CD14-positive monocyte (primary cell): Measurements from ENCODE around the gene DAPK2. TPM values are rescaled to one million over a fixed set of nuclear protein-coding genes. Genes with fewer than 3 reads are reported as not detected.
A peak's percentile ranks its signal among the peaks of the same experiment; 100 is the strongest.

ENCODE experiments used
- DNase-seq, 3 donors: peaks; one replicate each; pipeline ENCODE4 v3.0.0-alpha.2; 2011 to 2022
- H2AFZ ChIP-seq: 2 replicates; pipeline ENCODE4 v1.6.0; 2012; ENCODE audit warnings: mild to moderate bottlenecking, low read depth, low read length, inconsistent platforms; ENCODE audit not compliant: insufficient read depth, poor library complexity, severe bottlenecking
- H3K27ac ChIP-seq, 2 donors: 1 replicate in 1 of 2; 2 replicates in 1 of 2; pipeline ENCODE4 v1.5.1; 2012 to 2013; ENCODE audit warnings: low read length in 2 of 2, control low read depth in 1 of 2, inconsistent platforms in 1 of 2, low read depth in 1 of 2, mild to moderate bottlenecking in 1 of 2
- H3K27me3 ChIP-seq, 2 donors: one replicate each; pipeline versions ENCODE4 v1.6.0 to v1.6.1; 2011 to 2013; ENCODE audit warnings: low read length in 2 of 2; ENCODE audit not compliant: control insufficient read depth in 2 of 2, insufficient read depth in 2 of 2
- H3K36me3 ChIP-seq, 2 donors: replicated peaks in 1 of 2; 1 replicate in 1 of 2; 2 replicates in 1 of 2; pipeline versions ENCODE4 v1.5.1 to v1.6.1; 2012 to 2013; ENCODE audit warnings: low read length in 2 of 2, control low read depth in 1 of 2, inconsistent platforms in 1 of 2, mild to moderate bottlenecking in 1 of 2; ENCODE audit not compliant: insufficient read depth in 2 of 2, control insufficient read depth in 1 of 2
- H3K4me1 ChIP-seq, 2 donors: 1 replicate in 1 of 2; 2 replicates in 1 of 2; pipeline versions ENCODE4 v1.5.1 to v1.6.1; 2012 to 2013; ENCODE audit warnings: low read length in 2 of 2, control low read depth in 1 of 2, inconsistent platforms in 1 of 2, mild to moderate bottlenecking in 1 of 2, moderate library complexity in 1 of 2; ENCODE audit not compliant: insufficient read depth in 2 of 2, control insufficient read depth in 1 of 2
- H3K4me2 ChIP-seq: replicated peaks from 2 replicates; pipeline ENCODE3; 2012; ENCODE audit warnings: low read length, moderate library complexity, mild to moderate bottlenecking; ENCODE audit not compliant: poor library complexity, severe bottlenecking; ENCODE audit errors: extremely low read depth
- H3K4me3 ChIP-seq, 3 experiments: fragments of 200-600 bp in 1 of 3; sonication (generic) in 1 of 3; replicated peaks in 1 of 3; 1 replicate in 2 of 3; 2 replicates in 1 of 3; pipeline ENCODE4 v1.5.1; 2011 to 2013; ENCODE audit warnings: low read length in 3 of 3, mild to moderate bottlenecking in 3 of 3, control low read depth in 2 of 3, low read depth in 2 of 3, inconsistent platforms in 1 of 3, moderate library complexity in 1 of 3
- H3K79me2 ChIP-seq: 2 replicates; pipeline ENCODE4 v1.6.0; 2012; ENCODE audit warnings: mild to moderate bottlenecking, control low read depth, inconsistent platforms, low read length, moderate library complexity; ENCODE audit not compliant: insufficient read depth
- H3K9ac ChIP-seq: 2 replicates; pipeline ENCODE4 v1.6.0; 2017; ENCODE audit warnings: low read length, mild to moderate bottlenecking; ENCODE audit not compliant: insufficient read depth, poor library complexity, severe bottlenecking
- H3K9me3 ChIP-seq, 2 donors: replicated peaks in 1 of 2; 1 replicate in 1 of 2; 2 replicates in 1 of 2; pipeline versions ENCODE4 v1.5.1 to v1.6.1; 2012 to 2013; ENCODE audit warnings: low read length in 2 of 2, control low read depth in 1 of 2; ENCODE audit not compliant: control insufficient read depth in 1 of 2, insufficient read depth in 1 of 2
- H4K20me1 ChIP-seq: 2 replicates; pipeline ENCODE4 v1.6.0; 2012; ENCODE audit warnings: mild to moderate bottlenecking, low read length, control low read depth, moderate library complexity; ENCODE audit not compliant: insufficient read depth
- H3K27ac Mint-ChIP-seq, 7 donors: one replicate each; pipeline ENCODE4 v1.8.0; 2020; ENCODE audit warnings: mild to moderate bottlenecking in 7 of 7, mixed read lengths in 7 of 7, moderate library complexity in 6 of 7, inconsistent platforms in 2 of 7
- H3K27me3 Mint-ChIP-seq, 3 donors: one replicate each; pipeline ENCODE4 v1.8.0; 2021 to 2022; ENCODE audit warnings: low read depth in 3 of 3, mild to moderate bottlenecking in 3 of 3, mixed read lengths in 3 of 3, moderate library complexity in 3 of 3, inconsistent platforms in 1 of 3
- H3K36me3 Mint-ChIP-seq, 2 donors: one replicate each; pipeline ENCODE4 v1.8.0; 2020; ENCODE audit warnings: mixed read lengths in 2 of 2, inconsistent platforms in 1 of 2, mild to moderate bottlenecking in 1 of 2
- H3K4me1 Mint-ChIP-seq: one replicate; pipeline ENCODE4 v1.8.0; 2020; ENCODE audit warnings: mild to moderate bottlenecking, mixed read lengths
- H3K4me3 Mint-ChIP-seq, 2 donors: one replicate each; pipeline ENCODE4 v1.8.0; 2020; ENCODE audit warnings: mild to moderate bottlenecking in 2 of 2, mixed read lengths in 2 of 2, moderate library complexity in 1 of 2
- H3K9me3 Mint-ChIP-seq, 7 donors: one replicate each; pipeline ENCODE4 v1.8.0; 2020 to 2022; ENCODE audit warnings: mixed read lengths in 7 of 7, mild to moderate bottlenecking in 6 of 7, moderate library complexity in 6 of 7, inconsistent platforms in 2 of 7
- WGBS: methylation state at CpG from one replicate; pipeline ENCODE4 v1.1.5; 2013; ENCODE audit warnings: missing lambda C conversion rate; ENCODE audit not compliant: insufficient coverage; 5-methylcytosine and 5-hydroxymethylcytosine counted together
- intact Hi-C, 2 donors: fragments of 100-400 bp; cut with micrococcal nuclease; formaldehyde crosslinking; loops; one replicate each; pipeline versions ENCODE4 v1.15.0 to v1.15.1; 2023
- polyA plus RNA-seq, 3 donors: library from polyadenylated mRNA; depleted of rRNA in 1 of 3; unstranded in 2 of 3; stranded (reverse) in 1 of 3; fragments of 300-500 nt in 2 of 3; fragments of >200 nt in 1 of 3; fragmentation: Illumina TruSeq in 2 of 3; gene quantifications; 1 replicate in 2 of 3; 2 replicates in 1 of 3; pipeline ENCODE4 v1.2.3, GENCODE V29; 2012 to 2021
- TF ChIP-seq, protein P1 (sequence below): fragments of 200-600 bp; IDR thresholded peaks from one replicate; pipeline ENCODE4 v1.8.0; 2022; ENCODE audit warnings: antibody characterized with exemption, mild to moderate bottlenecking

Gene DAPK2
- polyA plus RNA-seq, 3 donors = 0.59 to 4.1 (median 2.1) TPM

- peaks cover 2 to 6% (median 5%) of the 10 kb centered on the region in 3 donors for H3K27me3 Mint-ChIP-seq
- H3K4me1 Mint-ChIP-seq = peaks cover 21% of the 10 kb centered on the region
- H3K4me1 ChIP-seq = peaks cover 7 to 10% of the 10 kb centered on the region in 2 donors
- H3K36me3 ChIP-seq = no peaks in the 10 kb centered on the region
- no CpG with 5 or more reads among the region's 2 CpGs for WGBS
- no peak for DNase-seq
- H3K4me3 ChIP-seq = no peak overlapping the region
- H3K27ac Mint-ChIP-seq = peak overlapping the region in 2 of 7 donors; percentile 29 to 62
- no peaks in the 10 kb centered on the region for H3K27me3 ChIP-seq
- peaks cover 2% of the 10 kb centered on the region in 2 donors for H3K36me3 Mint-ChIP-seq
- H3K27ac ChIP-seq = no peak overlapping the region
- H3K9me3 ChIP-seq = no peaks in the 10 kb centered on the region
- peaks cover 0 to 4% (median under 1%) of the 10 kb centered on the region in 7 donors for H3K9me3 Mint-ChIP-seq
- intact Hi-C loops = no loop called here
- H4K20me1 ChIP-seq = no peaks in the 10 kb centered on the region
- no peak overlapping the region for H3K4me3 Mint-ChIP-seq
- no peak overlapping the region for H2AFZ ChIP-seq
- TF ChIP-seq, protein P1, sequence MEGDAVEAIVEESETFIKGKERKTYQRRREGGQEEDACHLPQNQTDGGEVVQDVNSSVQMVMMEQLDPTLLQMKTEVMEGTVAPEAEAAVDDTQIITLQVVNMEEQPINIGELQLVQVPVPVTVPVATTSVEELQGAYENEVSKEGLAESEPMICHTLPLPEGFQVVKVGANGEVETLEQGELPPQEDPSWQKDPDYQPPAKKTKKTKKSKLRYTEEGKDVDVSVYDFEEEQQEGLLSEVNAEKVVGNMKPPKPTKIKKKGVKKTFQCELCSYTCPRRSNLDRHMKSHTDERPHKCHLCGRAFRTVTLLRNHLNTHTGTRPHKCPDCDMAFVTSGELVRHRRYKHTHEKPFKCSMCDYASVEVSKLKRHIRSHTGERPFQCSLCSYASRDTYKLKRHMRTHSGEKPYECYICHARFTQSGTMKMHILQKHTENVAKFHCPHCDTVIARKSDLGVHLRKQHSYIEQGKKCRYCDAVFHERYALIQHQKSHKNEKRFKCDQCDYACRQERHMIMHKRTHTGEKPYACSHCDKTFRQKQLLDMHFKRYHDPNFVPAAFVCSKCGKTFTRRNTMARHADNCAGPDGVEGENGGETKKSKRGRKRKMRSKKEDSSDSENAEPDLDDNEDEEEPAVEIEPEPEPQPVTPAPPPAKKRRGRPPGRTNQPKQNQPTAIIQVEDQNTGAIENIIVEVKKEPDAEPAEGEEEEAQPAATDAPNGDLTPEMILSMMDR = no peak
- H3K4me2 ChIP-seq = no peak overlapping the region
- no peak overlapping the region for H3K9ac ChIP-seq
- no peaks in the 10 kb centered on the region for H3K79me2 ChIP-seq
Measured at GRCh38 chr15:63969652-63970421, 76.4 kb downstream of the DAPK2 start.

- H3K36me3 Mint-ChIP-seq = peaks cover 2 to 4% of the 10 kb centered on the region in 2 donors
- TF ChIP-seq, protein P1 = no peak
- no peak overlapping the region for H3K27ac Mint-ChIP-seq
- Histone ChIP-seq H4K20me1 (no peaks in the 10 kb centered on the region), H3K36me3 (no peaks in the 10 kb centered on the region), H3K4me2 (no peak overlapping the region), H3K27ac (no peak overlapping the region), H3K79me2 (no peaks in the 10 kb centered on the region), H3K4me1 (peaks cover 7 to 10% of the 10 kb centered on the region in 2 donors), H2AFZ (no peak overlapping the region), H3K9me3 (no peaks in the 10 kb centered on the region), H3K9ac (no peak overlapping the region), H3K4me3 (no peak overlapping the region), H3K27me3 (no peaks in the 10 kb centered on the region)
- peaks cover 21% of the 10 kb centered on the region for H3K4me1 Mint-ChIP-seq
- peaks cover 2 to 6% (median 5%) of the 10 kb centered on the region in 3 donors for H3K27me3 Mint-ChIP-seq
- WGBS = 96% methylated on average over 2 of the region's 3 CpGs
- intact Hi-C loops = no loop called here
- no peak overlapping the region for H3K4me3 Mint-ChIP-seq
- DNase-seq = no peak
- H3K9me3 Mint-ChIP-seq = peaks cover 5 to 12% (median 9%) of the 10 kb centered on the region in 7 donors
Measured at GRCh38 chr15:63968700-63969099, 77.6 kb downstream of the DAPK2 start.
